ENCODE measurements around the gene RFXANK. TPM values are rescaled to one million over a fixed set of nuclear protein-coding genes. Genes with fewer than 3 reads are reported as not detected.
A peak's percentile ranks its signal among the peaks of the same experiment; 100 is the strongest.
"Not testable (repeated sequence)": the region's sequence is repeated elsewhere in the genome, so short reads cannot be mapped to it uniquely, and the experiment has no call there.

Gene RFXANK
- polyA plus RNA-seq, 4 donors = 59.7 to 149 (median 104) TPM

DNA sequence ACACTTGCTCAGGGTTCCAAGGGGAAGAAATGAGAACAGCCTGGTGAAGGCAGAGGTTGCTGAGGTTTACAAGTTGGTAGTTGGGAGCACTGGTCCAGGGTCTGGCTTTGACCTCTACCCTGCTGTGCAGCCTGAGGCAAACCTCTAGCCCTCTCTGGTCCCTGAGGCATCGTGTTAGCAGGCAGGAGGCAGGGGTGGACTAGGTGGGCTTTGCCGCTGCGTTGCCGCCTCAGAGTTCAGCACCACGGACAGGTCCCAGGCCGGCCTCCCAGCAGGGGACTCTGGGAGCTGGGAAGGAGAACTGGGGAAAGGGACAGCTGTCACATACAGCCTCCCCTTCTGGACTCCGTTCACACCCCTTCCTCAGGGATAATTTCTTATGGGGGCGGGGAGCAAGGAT is 22.8 kb downstream of the RFXANK start:
- DNase-seq (peak in 1 of 2 donors; percentile 69), FAIRE-seq (no peak)
- 2 to 3% (median 3%) methylated on average over 8 of the region's 8 CpGs for WGBS, 3 donors
- no peaks in the 10 kb centered on the region for H3K9me3 ChIP-seq (ENCODE audit: control insufficient read depth in 2 of 2, insufficient read depth in 1 of 2, low read depth in 1 of 2, low read length in 1 of 2)
- H3K4me1 ChIP-seq (ENCODE audit: control insufficient read depth in 3 of 3, insufficient read depth in 2 of 3, low read depth in 1 of 3, low read length in 2 of 3) = no peaks in the 10 kb centered on the region
- no peaks in the 10 kb centered on the region for H3K36me3 ChIP-seq (ENCODE audit: control insufficient read depth in 3 of 3, insufficient read depth in 2 of 3, low read depth in 1 of 3, low read length in 3 of 3)
- H3K27ac ChIP-seq (ENCODE audit: low read depth in 1 of 3, low read length in 2 of 3) = no peak overlapping the region
- no peak overlapping the region for H3K4me3 ChIP-seq (ENCODE audit: low read depth in 1 of 3, low read length in 3 of 3)
- H3K27me3 ChIP-seq (ENCODE audit: control insufficient read depth in 3 of 3, insufficient read depth in 3 of 3, low read length in 3 of 3) = peaks cover 10 to 50% (median 19%) of the 10 kb centered on the region in 3 donors

DNA sequence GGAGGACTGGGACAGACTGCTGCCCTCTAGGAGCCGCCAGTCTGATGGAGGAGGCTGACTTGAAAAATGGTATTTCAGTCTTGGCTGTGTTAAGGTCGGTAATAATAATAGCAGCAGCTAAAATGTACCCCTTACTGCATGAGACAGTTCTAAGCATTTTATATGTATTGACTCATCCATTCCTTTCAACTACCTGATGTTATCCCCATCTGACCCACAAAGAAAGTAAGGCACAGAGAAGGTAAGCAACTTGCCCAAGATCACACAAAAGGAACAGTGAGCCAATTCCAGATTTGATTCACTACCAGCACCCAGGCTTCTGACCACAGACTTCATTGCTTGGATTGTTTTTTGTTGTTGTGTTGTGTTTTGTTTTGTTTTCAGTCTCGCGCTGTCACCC is 23.7 kb downstream of the RFXANK start:
- Histone ChIP-seq H3K4me3 (ENCODE audit: low read depth in 1 of 3, low read length in 3 of 3) (no peak overlapping the region), H3K4me1 (ENCODE audit: control insufficient read depth in 3 of 3, insufficient read depth in 2 of 3, low read depth in 1 of 3, low read length in 2 of 3) (no peaks in the 10 kb centered on the region), H3K27me3 (ENCODE audit: control insufficient read depth in 3 of 3, insufficient read depth in 3 of 3, low read length in 3 of 3) (peaks cover 10 to 46% (median 16%) of the 10 kb centered on the region in 3 donors), H3K27ac (ENCODE audit: low read depth in 1 of 3, low read length in 2 of 3) (no peak overlapping the region), H3K9me3 (ENCODE audit: control insufficient read depth in 2 of 2, insufficient read depth in 1 of 2, low read depth in 1 of 2, low read length in 1 of 2) (no peaks in the 10 kb centered on the region), H3K36me3 (ENCODE audit: control insufficient read depth in 3 of 3, insufficient read depth in 2 of 3, low read depth in 1 of 3, low read length in 3 of 3) (no peaks in the 10 kb centered on the region)
- FAIRE-seq (no peak), DNase-seq (no peak)
- WGBS, 3 donors = 68 to 71% (median 70%) methylated on average over 4 of the region's 4 CpGs

DNA sequence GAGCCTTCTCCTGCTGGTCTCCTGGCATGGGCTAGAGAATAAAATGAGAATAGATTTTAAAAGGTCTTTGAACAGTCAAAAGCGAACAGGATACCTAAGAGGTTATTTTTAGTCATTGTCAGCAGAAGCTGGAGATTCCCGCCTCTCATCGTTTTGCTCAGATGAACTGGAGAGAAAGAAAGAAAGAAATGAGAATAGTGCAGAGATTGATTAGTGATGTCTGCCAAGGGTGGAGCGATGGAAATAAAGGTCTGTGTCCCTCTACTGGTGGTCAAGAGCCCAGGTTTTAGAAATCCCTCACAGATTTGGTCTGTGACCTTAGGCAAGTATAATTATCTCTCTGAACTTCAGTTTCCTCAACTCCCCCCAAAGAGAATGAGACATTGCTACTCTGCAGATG is 25.0 kb downstream of the RFXANK start:
- Histone ChIP-seq H3K36me3 (ENCODE audit: control insufficient read depth in 3 of 3, insufficient read depth in 2 of 3, low read depth in 1 of 3, low read length in 3 of 3) (no peaks in the 10 kb centered on the region), H3K4me1 (ENCODE audit: control insufficient read depth in 3 of 3, insufficient read depth in 2 of 3, low read depth in 1 of 3, low read length in 2 of 3) (no peaks in the 10 kb centered on the region), H3K27ac (ENCODE audit: low read depth in 1 of 3, low read length in 2 of 3) (no peak overlapping the region), H3K4me3 (ENCODE audit: low read depth in 1 of 3, low read length in 3 of 3) (no peak overlapping the region), H3K9me3 (ENCODE audit: control insufficient read depth in 2 of 2, insufficient read depth in 1 of 2, low read depth in 1 of 2, low read length in 1 of 2) (no peaks in the 10 kb centered on the region), H3K27me3 (ENCODE audit: control insufficient read depth in 3 of 3, insufficient read depth in 3 of 3, low read length in 3 of 3) (peaks cover 9 to 35% (median 10%) of the 10 kb centered on the region in 3 donors)
- 49 to 58% (median 50%) methylated on average over 4 of the region's 4 CpGs for WGBS, 3 donors
- DNase-seq (no peak), FAIRE-seq (no peak)

DNA sequence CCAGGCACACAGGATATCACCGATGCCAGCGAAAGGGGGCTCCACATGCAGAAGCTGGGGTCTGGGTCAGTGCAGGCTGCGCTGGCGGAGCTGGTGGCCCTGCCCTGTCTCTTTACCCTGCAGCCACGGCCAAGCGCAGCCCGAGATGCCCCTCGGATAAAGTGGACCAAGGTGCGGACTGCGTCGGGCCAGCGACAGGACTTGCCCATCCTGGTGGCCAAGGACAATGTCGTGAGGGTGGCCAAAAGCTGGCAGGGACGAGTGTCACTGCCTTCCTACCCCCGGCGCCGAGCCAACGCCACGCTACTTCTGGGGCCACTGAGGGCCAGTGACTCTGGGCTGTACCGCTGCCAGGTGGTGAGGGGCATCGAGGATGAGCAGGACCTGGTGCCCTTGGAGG is 26.9 kb downstream of the RFXANK start:
- H3K9me3 ChIP-seq (ENCODE audit: control insufficient read depth in 2 of 2, insufficient read depth in 1 of 2, low read depth in 1 of 2, low read length in 1 of 2) = peaks cover 0 to 2% of the 10 kb centered on the region in 2 donors
- no peak overlapping the region for H3K4me3 ChIP-seq (ENCODE audit: low read depth in 1 of 3, low read length in 3 of 3)
- H3K36me3 ChIP-seq (ENCODE audit: control insufficient read depth in 3 of 3, insufficient read depth in 2 of 3, low read depth in 1 of 3, low read length in 3 of 3) = no peaks in the 10 kb centered on the region
- FAIRE-seq (no peak), DNase-seq (no peak)
- no peak overlapping the region for H3K27ac ChIP-seq (ENCODE audit: low read depth in 1 of 3, low read length in 2 of 3)
- no peaks in the 10 kb centered on the region for H3K4me1 ChIP-seq (ENCODE audit: control insufficient read depth in 3 of 3, insufficient read depth in 2 of 3, low read depth in 1 of 3, low read length in 2 of 3)
- peaks cover 0 to 22% (median under 1%) of the 10 kb centered on the region in 3 donors for H3K27me3 ChIP-seq (ENCODE audit: control insufficient read depth in 3 of 3, insufficient read depth in 3 of 3, low read length in 3 of 3)
- WGBS, 3 donors = 83 to 89% (median 88%) methylated on average over 21 of the region's 21 CpGs

DNA sequence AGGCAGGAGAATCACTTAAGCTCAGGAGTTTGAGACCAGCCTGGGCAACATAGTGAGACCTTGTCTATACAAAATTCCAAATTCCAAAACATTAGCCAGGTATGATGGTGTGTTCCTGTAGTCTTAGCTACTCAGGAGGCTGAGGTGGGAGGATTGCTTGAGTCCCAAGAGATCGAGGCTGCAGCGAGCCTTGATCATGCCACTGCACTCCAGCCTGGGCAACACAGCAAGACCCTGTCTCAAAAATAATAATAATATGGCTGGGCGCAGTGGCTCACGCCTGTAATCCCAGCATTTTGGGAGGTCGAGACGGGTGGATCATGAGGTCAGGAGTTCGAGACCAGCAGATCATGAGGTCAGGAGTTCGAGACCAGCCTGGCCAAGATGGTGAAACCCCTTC is 28.9 kb downstream of the RFXANK start:
- FAIRE-seq, DNase-seq: not testable (repeated sequence)

DNA sequence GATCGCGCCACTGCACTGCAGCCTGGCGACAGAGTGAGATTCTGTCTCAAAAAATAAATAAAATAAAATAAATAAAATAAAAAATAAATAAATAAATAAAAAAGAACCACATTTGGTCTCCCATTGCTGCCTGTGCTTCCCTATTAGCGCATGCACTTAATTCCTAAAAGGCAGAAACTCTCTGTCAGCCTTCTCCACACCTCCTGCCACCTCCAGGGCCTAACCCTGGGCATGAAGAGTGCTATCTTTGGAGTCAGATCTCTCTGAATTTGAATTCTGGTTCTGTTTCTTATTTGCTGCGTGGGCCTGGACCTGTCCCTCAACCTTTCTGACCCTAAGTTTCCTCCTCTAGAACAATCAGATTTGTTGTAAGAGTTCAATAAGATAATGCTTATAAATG is 31.0 kb downstream of the RFXANK start:
- no peak for DNase-seq
- H3K4me3 ChIP-seq (ENCODE audit: low read depth in 1 of 3, low read length in 3 of 3) = no peak overlapping the region
- H3K27me3 ChIP-seq (ENCODE audit: control insufficient read depth in 3 of 3, insufficient read depth in 3 of 3, low read length in 3 of 3) = peaks cover 0 to 21% (median 2%) of the 10 kb centered on the region in 3 donors
- peaks cover 0 to 6% of the 10 kb centered on the region in 2 donors for H3K9me3 ChIP-seq (ENCODE audit: control insufficient read depth in 2 of 2, insufficient read depth in 1 of 2, low read depth in 1 of 2, low read length in 1 of 2)
- no peak overlapping the region for H3K27ac ChIP-seq (ENCODE audit: low read depth in 1 of 3, low read length in 2 of 3)
- no peaks in the 10 kb centered on the region for H3K36me3 ChIP-seq (ENCODE audit: control insufficient read depth in 3 of 3, insufficient read depth in 2 of 3, low read depth in 1 of 3, low read length in 3 of 3)
- 80 to 93% (median 81%) methylated on average over 5 of the region's 5 CpGs for WGBS, 3 donors
- H3K4me1 ChIP-seq (ENCODE audit: control insufficient read depth in 3 of 3, insufficient read depth in 2 of 3, low read depth in 1 of 3, low read length in 2 of 3) = no peaks in the 10 kb centered on the region
- no peak for FAIRE-seq

More for the DNA sequence above, 28.9 kb downstream of the RFXANK start:
- H3K27ac ChIP-seq (ENCODE audit: low read depth in 1 of 3, low read length in 2 of 3); H3K4me1 ChIP-seq (ENCODE audit: control insufficient read depth in 3 of 3, insufficient read depth in 2 of 3, low read depth in 1 of 3, low read length in 2 of 3); H3K9me3 ChIP-seq (ENCODE audit: control insufficient read depth in 2 of 2, insufficient read depth in 1 of 2, low read depth in 1 of 2, low read length in 1 of 2); H3K4me3 ChIP-seq (ENCODE audit: low read depth in 1 of 3, low read length in 3 of 3); H3K36me3 ChIP-seq (ENCODE audit: control insufficient read depth in 3 of 3, insufficient read depth in 2 of 3, low read depth in 1 of 3, low read length in 3 of 3): not testable (repeated sequence)
- WGBS, 3 donors = 73 to 80% (median 77%) methylated on average over 8 of the region's 8 CpGs
- H3K27me3 ChIP-seq (ENCODE audit: control insufficient read depth in 3 of 3, insufficient read depth in 3 of 3, low read length in 3 of 3) = peaks cover 0 to 18% (median 0%) of the 10 kb centered on the region in 3 donors

DNA sequence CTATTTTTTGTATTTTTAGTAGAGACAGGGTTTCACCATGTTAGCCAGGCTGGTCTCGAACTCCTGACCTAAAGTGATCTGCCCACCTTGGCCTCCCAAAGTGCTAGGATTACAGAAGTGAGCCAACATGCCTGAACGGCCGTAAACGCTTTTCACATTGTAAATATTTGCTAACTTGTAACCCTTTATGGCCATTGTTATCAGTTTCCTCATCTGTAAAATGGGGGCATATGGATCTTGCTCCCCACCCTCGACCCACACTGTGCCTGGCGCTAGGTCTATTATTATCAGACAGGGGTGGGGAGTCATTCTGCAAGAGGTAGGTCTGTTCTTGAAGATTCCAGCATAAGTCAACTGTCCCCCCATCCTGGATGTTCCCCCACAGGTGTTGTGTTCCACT is 31.6 kb downstream of the RFXANK start:
- WGBS, 3 donors = 32 to 64% (median 44%) methylated on average over 6 of the region's 6 CpGs
- no peak overlapping the region for H3K4me3 ChIP-seq (ENCODE audit: low read depth in 1 of 3, low read length in 3 of 3)
- H3K9me3 ChIP-seq (ENCODE audit: control insufficient read depth in 2 of 2, insufficient read depth in 1 of 2, low read depth in 1 of 2, low read length in 1 of 2) = peaks cover 0 to 6% of the 10 kb centered on the region in 2 donors
- no peak for FAIRE-seq
- H3K4me1 ChIP-seq (ENCODE audit: control insufficient read depth in 3 of 3, insufficient read depth in 2 of 3, low read depth in 1 of 3, low read length in 2 of 3) = no peaks in the 10 kb centered on the region
- no peak for DNase-seq
- H3K27me3 ChIP-seq (ENCODE audit: control insufficient read depth in 3 of 3, insufficient read depth in 3 of 3, low read length in 3 of 3) = peaks cover 0 to 23% (median 2%) of the 10 kb centered on the region in 3 donors
- H3K27ac ChIP-seq (ENCODE audit: low read depth in 1 of 3, low read length in 2 of 3) = no peak overlapping the region
- H3K36me3 ChIP-seq (ENCODE audit: control insufficient read depth in 3 of 3, insufficient read depth in 2 of 3, low read depth in 1 of 3, low read length in 3 of 3) = no peaks in the 10 kb centered on the region

DNA sequence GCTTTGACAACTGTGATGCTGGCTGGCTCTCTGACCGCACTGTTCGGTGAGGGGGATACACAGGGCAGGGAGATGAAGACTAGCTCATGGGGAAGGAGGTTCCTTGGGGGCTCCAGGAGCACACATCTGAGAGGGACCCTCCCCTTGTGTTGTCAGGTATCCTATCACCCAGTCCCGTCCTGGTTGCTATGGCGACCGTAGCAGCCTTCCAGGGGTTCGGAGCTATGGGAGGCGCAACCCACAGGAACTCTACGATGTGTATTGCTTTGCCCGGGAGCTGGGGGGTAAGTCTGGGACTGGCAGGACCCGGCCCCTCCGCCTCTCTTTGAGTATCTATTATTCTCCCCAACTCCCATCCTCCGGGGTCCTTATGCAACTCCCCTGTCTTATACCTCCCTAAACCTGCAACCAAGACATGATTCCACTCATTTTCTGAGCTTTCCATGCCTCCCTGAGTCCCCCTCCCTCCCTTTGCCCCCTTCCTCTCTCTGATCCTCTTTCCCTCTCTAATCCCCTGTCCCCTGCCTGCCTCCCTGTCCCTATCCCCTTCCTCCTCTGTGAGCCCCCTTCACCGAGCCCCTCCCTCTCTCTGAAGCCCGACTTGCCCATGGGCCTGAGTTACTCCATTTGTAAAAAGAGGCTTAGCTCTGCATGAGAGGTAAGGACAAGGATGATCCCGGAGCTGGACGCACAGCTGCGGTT is 32.2 kb downstream of the RFXANK start:
- Histone ChIP-seq H3K27ac (ENCODE audit: low read depth in 1 of 3, low read length in 2 of 3) (no peak overlapping the region), H3K36me3 (ENCODE audit: control insufficient read depth in 3 of 3, insufficient read depth in 2 of 3, low read depth in 1 of 3, low read length in 3 of 3) (no peaks in the 10 kb centered on the region), H3K4me3 (ENCODE audit: low read depth in 1 of 3, low read length in 3 of 3) (no peak overlapping the region), H3K27me3 (ENCODE audit: control insufficient read depth in 3 of 3, insufficient read depth in 3 of 3, low read length in 3 of 3) (peaks cover 0 to 23% (median 2%) of the 10 kb centered on the region in 3 donors), H3K9me3 (ENCODE audit: control insufficient read depth in 2 of 2, insufficient read depth in 1 of 2, low read depth in 1 of 2, low read length in 1 of 2) (peaks cover 0 to 6% of the 10 kb centered on the region in 2 donors), H3K4me1 (ENCODE audit: control insufficient read depth in 3 of 3, insufficient read depth in 2 of 3, low read depth in 1 of 3, low read length in 2 of 3) (no peaks in the 10 kb centered on the region)
- WGBS, 3 donors = 67% methylated on average over 17 of the region's 17 CpGs
- DNase-seq (no peak), FAIRE-seq (no peak)
